Upper lobe of right lung (tissue), 1 donor: ENCODE results near the gene MRPL37. TPM values are rescaled to one million over a fixed set of nuclear protein-coding genes. Genes with fewer than 3 reads are reported as not detected.

Experiments
- ATAC-seq: fragments of 200-7000 bp; cut with Tn5 transposase; one replicate; pipeline ENCODE4 v1.9.1; 2020; ENCODE audit warnings: mild to moderate bottlenecking, moderate library complexity
- DNase-seq: peaks from one replicate; pipeline ENCODE4 v3.0.0-alpha.2; 2020
- H3K27ac ChIP-seq: fragments of 200-600 bp; one replicate; pipeline ENCODE4 v1.8.0; 2022
- H3K27me3 ChIP-seq: fragments of 200-600 bp; one replicate; pipeline ENCODE4 v1.8.0; 2022; ENCODE audit warnings: mild to moderate bottlenecking
- H3K36me3 ChIP-seq: fragments of 200-600 bp; one replicate; pipeline ENCODE4 v1.8.0; 2022
- H3K4me1 ChIP-seq: fragments of 200-600 bp; one replicate; pipeline ENCODE4 v1.8.0; 2022
- H3K4me3 ChIP-seq: fragments of 200-600 bp; one replicate; pipeline ENCODE4 v1.8.0; 2022; ENCODE audit warnings: mild to moderate bottlenecking
- H3K9me3 ChIP-seq: fragments of 200-600 bp; one replicate; pipeline ENCODE4 v1.8.0; 2022
- intact Hi-C: fragments of 100-400 bp; cut with DNase I; formaldehyde crosslinking; loops from one replicate; pipeline ENCODE4 v1.11.0; 2022
- total RNA-seq: library from RNA; stranded (reverse); fragmentation: NEBNext Ultra II Directional; extraction: Animal tissue kit (Norgen Biotek cat#: 25700); gene quantifications from one replicate; pipeline ENCODE4 v1.2.1, GENCODE V29; 2021
- TF ChIP-seq, protein P1 (sequence below): fragments of 200-600 bp; IDR thresholded peaks from one replicate; pipeline ENCODE4 v1.8.0; 2022; ENCODE audit warnings: antibody characterized with exemption
- donor health status: DM: no; HTN: yes; CAD: no; lungs with severe emphysema.

Gene MRPL37
- total RNA-seq, 1 donor from 2014 or later, result 41.9 TPM

DNA sequence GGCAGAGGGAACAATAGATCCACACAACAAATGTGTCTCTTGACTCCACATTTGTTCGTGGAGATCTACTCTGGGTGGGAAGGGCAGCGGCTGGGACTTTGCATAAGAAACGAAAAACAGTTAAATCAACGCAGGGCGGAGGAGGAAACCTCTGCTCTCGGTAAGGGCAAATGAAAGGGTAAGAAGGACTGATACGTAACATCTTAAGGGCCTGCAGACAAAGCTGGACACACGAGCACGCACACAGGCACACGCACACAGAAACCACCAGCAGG, 57.3 kb downstream of the MRPL37 start:
- ATAC-seq (no peak), DNase-seq (no peak)
- no peak overlapping the region for H3K4me3 ChIP-seq
- H3K36me3 ChIP-seq, result no peaks in the 10 kb centered on the region
- TF ChIP-seq, protein P1, sequence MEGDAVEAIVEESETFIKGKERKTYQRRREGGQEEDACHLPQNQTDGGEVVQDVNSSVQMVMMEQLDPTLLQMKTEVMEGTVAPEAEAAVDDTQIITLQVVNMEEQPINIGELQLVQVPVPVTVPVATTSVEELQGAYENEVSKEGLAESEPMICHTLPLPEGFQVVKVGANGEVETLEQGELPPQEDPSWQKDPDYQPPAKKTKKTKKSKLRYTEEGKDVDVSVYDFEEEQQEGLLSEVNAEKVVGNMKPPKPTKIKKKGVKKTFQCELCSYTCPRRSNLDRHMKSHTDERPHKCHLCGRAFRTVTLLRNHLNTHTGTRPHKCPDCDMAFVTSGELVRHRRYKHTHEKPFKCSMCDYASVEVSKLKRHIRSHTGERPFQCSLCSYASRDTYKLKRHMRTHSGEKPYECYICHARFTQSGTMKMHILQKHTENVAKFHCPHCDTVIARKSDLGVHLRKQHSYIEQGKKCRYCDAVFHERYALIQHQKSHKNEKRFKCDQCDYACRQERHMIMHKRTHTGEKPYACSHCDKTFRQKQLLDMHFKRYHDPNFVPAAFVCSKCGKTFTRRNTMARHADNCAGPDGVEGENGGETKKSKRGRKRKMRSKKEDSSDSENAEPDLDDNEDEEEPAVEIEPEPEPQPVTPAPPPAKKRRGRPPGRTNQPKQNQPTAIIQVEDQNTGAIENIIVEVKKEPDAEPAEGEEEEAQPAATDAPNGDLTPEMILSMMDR, result no peak
- H3K27ac ChIP-seq, result no peak overlapping the region
- H3K9me3 ChIP-seq, result no peaks in the 10 kb centered on the region
- intact Hi-C loops, result no loop called here
- H3K4me1 ChIP-seq, result no peaks in the 10 kb centered on the region
- H3K27me3 ChIP-seq, result no peaks in the 10 kb centered on the region

DNA sequence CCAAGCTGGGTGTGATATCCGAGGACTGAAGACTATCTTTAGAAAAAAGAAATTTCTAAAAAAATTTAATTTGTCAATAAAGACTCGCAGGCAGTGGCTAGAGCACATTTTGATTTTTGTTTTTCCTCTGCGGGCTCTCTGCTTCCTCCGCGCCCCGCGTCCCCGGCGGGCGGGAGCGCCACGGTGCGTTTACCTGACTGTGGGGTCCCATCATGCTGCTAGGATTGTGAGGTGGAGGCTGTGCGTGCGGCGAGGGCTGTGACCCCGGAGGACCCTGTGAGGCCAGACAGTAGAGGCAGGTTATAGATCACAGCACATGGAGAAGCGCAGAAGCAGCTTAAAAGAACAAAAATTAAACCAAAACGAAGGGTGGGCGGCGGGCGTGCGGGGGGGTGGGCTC, 57.9 kb downstream of the MRPL37 start:
- intact Hi-C loops, result no loop called here

DNA sequence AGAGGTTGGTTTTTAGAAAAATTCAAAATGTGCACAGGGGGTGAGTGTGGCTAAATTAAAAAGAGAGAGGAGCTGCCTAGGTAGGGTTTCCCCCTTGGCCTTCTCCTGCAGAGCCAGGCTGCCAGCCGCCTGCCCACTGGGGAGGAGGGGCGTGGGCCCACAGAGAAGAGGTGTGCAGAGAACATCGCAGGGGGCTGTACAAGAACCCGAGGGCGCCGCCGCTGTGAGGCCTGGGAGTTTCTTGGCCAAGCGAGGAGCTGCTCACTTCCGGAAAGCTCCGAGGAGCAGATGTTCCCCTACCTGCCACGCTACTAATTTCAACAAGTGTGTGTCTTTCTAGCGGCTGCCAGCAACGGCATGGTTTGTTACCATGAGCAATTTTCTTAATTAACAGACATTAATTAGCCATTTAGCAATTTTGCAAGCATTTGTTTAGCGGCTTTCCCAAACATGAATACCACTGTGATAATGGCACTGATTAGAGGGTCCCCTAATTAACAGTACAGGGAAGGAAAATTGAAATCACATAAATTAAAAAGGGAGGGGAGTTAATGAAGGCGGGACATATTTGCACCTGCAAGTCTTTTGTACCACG, 59.7 kb downstream of the MRPL37 start:
- ATAC-seq (no peak), DNase-seq (no peak)
- Histone ChIP-seq H3K36me3 (no peaks in the 10 kb centered on the region), H3K9me3 (no peaks in the 10 kb centered on the region), H3K27me3 (no peaks in the 10 kb centered on the region), H3K27ac (no peak overlapping the region), H3K4me3 (no peak overlapping the region), H3K4me1 (peaks cover 7% of the 10 kb centered on the region)
- intact Hi-C loops, result no loop called here
- TF ChIP-seq, protein P1, result no peak

More for the DNA sequence above, 57.9 kb downstream of the MRPL37 start:
- Histone ChIP-seq H3K4me3 (no peak overlapping the region), H3K27me3 (no peaks in the 10 kb centered on the region), H3K4me1 (peaks cover under 1% of the 10 kb centered on the region), H3K36me3 (no peaks in the 10 kb centered on the region), H3K27ac (no peak overlapping the region), H3K9me3 (no peaks in the 10 kb centered on the region)
- DNase-seq (no peak), ATAC-seq (no peak)
- TF ChIP-seq, protein P1, result no peak

DNA sequence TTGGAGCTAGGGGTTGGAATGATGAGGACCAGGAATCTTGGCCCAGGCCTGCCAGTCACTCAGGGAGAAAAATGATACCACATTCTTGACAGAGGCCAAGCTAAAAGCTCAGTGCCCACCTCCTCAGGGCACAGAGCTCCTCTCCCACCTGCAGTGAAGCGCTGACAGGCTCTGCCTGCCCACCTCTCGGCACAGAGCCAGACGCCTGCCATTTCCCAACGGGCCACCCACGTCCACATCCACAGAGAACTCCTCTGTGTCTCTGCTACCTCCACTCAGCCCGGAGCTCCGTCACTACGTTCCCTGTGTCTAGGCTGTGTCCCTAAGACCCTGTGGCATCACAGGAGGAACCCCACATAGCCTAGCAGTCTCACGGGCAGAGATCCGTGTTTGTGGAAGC, 60.8 kb downstream of the MRPL37 start:
- TF ChIP-seq, protein P1, result no peak
- no peaks in the 10 kb centered on the region for H3K9me3 ChIP-seq
- no peaks in the 10 kb centered on the region for H3K27me3 ChIP-seq
- no peaks in the 10 kb centered on the region for H3K36me3 ChIP-seq
- no peak for ATAC-seq
- H3K27ac ChIP-seq, result no peak overlapping the region
- no peak for DNase-seq
- H3K4me3 ChIP-seq, result no peak overlapping the region
- peaks cover 7% of the 10 kb centered on the region for H3K4me1 ChIP-seq
- intact Hi-C loops, result no loop called here

DNA sequence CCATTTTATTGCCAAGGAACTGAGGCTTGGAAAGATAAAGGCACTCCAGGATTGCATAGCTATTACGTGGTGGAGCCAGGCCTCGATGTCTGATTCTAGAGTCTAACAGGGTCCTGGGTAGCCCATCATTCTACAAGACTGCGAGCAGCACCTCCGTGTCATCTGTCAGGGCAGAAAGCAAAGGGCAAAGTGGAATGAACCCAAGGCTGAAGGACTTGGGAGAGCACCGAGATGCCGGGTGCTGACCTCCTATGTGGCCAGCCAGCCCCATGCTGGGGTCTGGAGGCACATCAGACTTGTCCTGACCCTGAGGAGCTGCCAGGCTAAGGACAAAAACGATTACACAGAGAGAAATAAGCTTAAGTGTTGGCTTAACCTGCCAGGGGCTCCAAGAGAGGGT, 62.3 kb downstream of the MRPL37 start:
- no peaks in the 10 kb centered on the region for H3K27me3 ChIP-seq
- intact Hi-C loops, result no loop called here
- DNase-seq (no peak), ATAC-seq (no peak)
- H3K27ac ChIP-seq, result no peak overlapping the region
- TF ChIP-seq, protein P1, result no peak
- peaks cover 7% of the 10 kb centered on the region for H3K4me1 ChIP-seq
- no peaks in the 10 kb centered on the region for H3K36me3 ChIP-seq
- no peaks in the 10 kb centered on the region for H3K9me3 ChIP-seq
- no peak overlapping the region for H3K4me3 ChIP-seq

DNA sequence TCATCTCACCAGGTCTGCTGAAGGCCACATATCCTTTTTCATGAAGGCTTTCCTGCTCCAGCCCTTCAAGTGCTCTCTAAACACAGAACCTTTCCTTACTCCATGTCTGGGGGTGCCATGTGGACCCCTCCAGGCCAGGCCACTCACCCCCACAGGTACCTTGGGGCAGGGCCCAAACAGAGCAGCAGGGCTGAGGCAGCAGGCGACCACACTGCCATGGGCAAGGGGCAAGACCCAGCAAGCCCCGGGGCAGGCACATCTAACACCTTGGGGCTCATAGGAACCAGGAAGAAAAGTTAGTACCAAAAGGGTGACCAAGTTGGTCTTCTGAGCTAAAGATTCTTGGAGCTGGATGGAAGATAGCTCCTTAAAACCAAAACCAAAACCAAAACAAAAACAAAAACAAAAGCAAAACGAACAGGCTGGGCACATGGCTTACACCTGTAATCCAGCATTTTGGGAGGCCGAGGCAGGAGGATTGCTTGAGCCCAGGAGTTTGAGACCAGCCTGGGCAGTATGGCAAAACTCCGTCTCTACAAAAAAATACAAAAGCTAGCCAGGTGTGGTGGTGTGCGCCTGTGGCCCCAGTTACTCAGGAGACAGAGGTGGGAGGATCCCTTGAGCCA, 63.7 kb downstream of the MRPL37 start:
- intact Hi-C loops, result no loop called here
- TF ChIP-seq, protein P1, result no peak

More for the DNA sequence above, 63.7 kb downstream of the MRPL37 start:
- no peak overlapping the region for H3K27ac ChIP-seq
- H3K9me3 ChIP-seq, result no peaks in the 10 kb centered on the region
- no peak overlapping the region for H3K4me3 ChIP-seq
- no peaks in the 10 kb centered on the region for H3K36me3 ChIP-seq
- H3K4me1 ChIP-seq, result peaks cover 7% of the 10 kb centered on the region
- ATAC-seq (no peak), DNase-seq (no peak)
- H3K27me3 ChIP-seq, result no peaks in the 10 kb centered on the region
